GM12875 (cell line): ENCODE measurements around the gene MRPS18A.
"Not testable (repeated sequence)": the region's sequence is repeated elsewhere in the genome, so short reads cannot be mapped to it uniquely, and the experiment has no call there.

Experiments
- H3K4me3 ChIP-seq: one replicate; pipeline ENCODE4 v1.5.1; 2011; ENCODE audit warnings: low read depth, low read length, control low read depth
- TF ChIP-seq, protein P1 (sequence below): IDR thresholded peaks from 2 replicates; pipeline ENCODE4 v1.5.1; 2011; ENCODE audit warnings: low read depth, mild to moderate bottlenecking, control low read depth, inconsistent platforms, low read length, moderate library complexity, borderline replicate concordance; ENCODE audit not compliant: insufficient read depth

MRPS18A gene

GRCh38 chr6:43639984-43640800 is 47.4 kb downstream of the MRPS18A start:
- H3K4me3 ChIP-seq, result no peak overlapping the region
- TF ChIP-seq, protein P1, sequence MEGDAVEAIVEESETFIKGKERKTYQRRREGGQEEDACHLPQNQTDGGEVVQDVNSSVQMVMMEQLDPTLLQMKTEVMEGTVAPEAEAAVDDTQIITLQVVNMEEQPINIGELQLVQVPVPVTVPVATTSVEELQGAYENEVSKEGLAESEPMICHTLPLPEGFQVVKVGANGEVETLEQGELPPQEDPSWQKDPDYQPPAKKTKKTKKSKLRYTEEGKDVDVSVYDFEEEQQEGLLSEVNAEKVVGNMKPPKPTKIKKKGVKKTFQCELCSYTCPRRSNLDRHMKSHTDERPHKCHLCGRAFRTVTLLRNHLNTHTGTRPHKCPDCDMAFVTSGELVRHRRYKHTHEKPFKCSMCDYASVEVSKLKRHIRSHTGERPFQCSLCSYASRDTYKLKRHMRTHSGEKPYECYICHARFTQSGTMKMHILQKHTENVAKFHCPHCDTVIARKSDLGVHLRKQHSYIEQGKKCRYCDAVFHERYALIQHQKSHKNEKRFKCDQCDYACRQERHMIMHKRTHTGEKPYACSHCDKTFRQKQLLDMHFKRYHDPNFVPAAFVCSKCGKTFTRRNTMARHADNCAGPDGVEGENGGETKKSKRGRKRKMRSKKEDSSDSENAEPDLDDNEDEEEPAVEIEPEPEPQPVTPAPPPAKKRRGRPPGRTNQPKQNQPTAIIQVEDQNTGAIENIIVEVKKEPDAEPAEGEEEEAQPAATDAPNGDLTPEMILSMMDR, result no peak

DNA sequence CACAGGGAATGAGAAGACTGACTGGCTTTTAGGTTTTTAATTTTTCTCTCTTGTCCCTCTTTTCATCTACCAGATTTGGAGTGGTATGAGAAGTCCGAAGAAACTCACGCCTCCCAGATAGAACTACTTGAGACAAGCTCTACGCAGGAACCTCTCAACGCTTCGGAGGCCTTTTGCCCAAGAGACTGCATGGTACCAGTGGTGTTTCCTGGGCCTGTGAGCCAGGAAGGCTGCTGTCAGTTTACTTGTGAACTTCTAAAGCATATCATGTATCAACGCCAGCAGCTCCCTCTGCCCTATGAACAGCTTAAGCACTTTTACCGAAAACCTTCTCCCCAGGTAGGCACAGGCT is 51.3 kb downstream of the MRPS18A start:
- TF ChIP-seq, protein P1, result no peak
- peak overlapping the region; percentile 73 for H3K4me3 ChIP-seq

DNA sequence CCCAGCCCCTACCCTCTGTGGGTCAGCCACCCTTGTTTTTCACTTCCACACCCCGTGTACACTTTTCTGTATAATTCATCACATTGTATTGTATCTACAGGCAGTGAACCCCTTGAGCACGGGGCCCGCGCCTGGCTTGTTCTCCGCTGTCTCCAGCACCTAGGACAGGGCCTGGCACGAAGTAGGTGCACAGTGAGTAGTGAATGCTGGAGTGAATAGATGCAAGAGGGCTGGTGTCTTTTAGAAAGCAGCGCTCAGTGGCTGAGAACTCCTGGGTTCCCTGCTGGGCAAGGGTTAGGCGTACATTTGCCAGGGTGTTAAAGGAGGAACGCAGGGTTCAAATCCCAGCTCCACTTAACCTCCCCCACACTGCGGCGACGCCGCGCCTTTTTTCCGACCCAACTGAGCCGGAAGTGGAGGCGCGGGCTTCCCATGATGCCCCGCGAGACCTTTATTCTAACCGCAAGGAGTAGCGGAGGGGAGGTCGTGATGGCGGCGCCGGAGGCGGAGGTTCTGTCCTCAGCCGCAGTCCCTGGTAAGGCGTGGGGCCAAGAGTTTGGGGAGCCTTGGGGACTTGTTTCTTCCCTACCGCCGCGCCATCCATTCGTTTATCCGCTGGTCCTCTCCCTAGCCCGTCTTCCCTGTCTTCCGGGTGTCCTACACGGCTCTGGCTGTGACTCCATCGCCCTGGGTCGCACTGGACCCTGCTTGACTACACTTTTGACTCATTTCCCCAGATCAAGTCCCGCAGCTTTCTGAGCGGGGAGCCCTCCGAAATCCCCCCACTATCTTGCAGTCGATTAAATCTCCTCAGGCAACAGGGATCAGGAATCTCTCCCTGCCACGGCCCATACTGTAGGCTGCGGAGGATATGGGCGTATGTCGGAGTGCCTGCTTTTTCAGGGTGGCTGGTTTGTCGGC is 51.9 kb downstream of the MRPS18A start, which contains the start of gene MAD2L1BP:
Gene MAD2L1BP, plus strand, starts transcription at position 454 of the 921 bp plus-strand sequence. Its CDS starts 36 bp downstream, at position 490.
- H3K4me3 ChIP-seq, result peak within 1 kb of the TSS; percentile 73
- TF ChIP-seq, protein P1, result no peak

GRCh38 chr6:43634702-43635303 is 52.8 kb downstream of the MRPS18A start:
- TF ChIP-seq, protein P1, result no peak
- H3K4me3 ChIP-seq, result no peak overlapping the region

- H3K4me3 ChIP-seq, result not testable (repeated sequence)
Measured at GRCh38 chr6:43633002-43633401, 54.6 kb downstream of the MRPS18A start.

GRCh38 chr6:43630980-43631619 is 56.5 kb downstream of the MRPS18A start:
- TF ChIP-seq, protein P1, result no peak
- no peak overlapping the region for H3K4me3 ChIP-seq
